ENCODE data around the gene HAUS1. TPM values are rescaled to one million over a fixed set of nuclear protein-coding genes. Genes with fewer than 3 reads are reported as not detected.

The HAUS1 gene
- polyA plus RNA-seq, 1 donor from 2014 or later: 118 TPM

Small RNA genes within 50 kb of the gene (small RNA-seq; reads per million reads assigned to genes)
- gene RNU6-1278P (0 reads per million in 3 experiments), gene RNY4P37 (0 reads per million in 3 experiments)

Other genes starting within 250 kb of the HAUS1 start
- 18.0 and 18.4 TPM in 2 replicates for gene EPG5, start 137.1 kb upstream of the HAUS1 start, polyA plus RNA-seq
- gene PSTPIP2, start 32.1 kb upstream of the HAUS1 start, polyA plus RNA-seq: 0.48 and 0.98 TPM in 2 replicates
- gene ATP5F1A, start 6.1 kb upstream of the HAUS1 start, polyA plus RNA-seq: 1,932 and 1,949 TPM in 2 replicates